ENCODE data around the gene PPP1R15A.

DNA sequence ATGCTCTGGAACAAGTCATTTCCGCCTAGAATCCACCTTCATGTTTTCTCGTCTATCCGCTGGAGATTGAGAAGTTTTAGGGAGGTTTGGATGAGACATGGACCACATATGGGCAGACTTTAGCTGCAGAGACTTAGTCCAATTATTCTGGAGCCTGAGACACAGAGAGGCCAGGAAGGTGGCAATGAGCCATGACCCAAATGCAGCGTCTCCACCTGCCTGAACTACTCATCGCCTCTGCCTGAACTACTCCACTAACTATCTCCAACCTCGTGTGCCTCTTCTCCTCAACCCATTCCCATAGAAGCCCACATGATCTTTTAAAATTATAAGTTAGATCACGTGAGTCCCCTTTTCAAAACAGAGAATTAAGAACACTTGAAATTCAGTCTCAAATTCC lies 9.4 kb upstream of the PPP1R15A start:
- TF ChIP-seq EP300 (IDR thresholded peaks at IDR 0.05) (no peak), POLR2A (IDR thresholded peaks at IDR 0.05) (no peak)
- TF ChIP-seq, protein P1, sequence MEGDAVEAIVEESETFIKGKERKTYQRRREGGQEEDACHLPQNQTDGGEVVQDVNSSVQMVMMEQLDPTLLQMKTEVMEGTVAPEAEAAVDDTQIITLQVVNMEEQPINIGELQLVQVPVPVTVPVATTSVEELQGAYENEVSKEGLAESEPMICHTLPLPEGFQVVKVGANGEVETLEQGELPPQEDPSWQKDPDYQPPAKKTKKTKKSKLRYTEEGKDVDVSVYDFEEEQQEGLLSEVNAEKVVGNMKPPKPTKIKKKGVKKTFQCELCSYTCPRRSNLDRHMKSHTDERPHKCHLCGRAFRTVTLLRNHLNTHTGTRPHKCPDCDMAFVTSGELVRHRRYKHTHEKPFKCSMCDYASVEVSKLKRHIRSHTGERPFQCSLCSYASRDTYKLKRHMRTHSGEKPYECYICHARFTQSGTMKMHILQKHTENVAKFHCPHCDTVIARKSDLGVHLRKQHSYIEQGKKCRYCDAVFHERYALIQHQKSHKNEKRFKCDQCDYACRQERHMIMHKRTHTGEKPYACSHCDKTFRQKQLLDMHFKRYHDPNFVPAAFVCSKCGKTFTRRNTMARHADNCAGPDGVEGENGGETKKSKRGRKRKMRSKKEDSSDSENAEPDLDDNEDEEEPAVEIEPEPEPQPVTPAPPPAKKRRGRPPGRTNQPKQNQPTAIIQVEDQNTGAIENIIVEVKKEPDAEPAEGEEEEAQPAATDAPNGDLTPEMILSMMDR (IDR thresholded peaks at IDR 0.05), result no peak

Data from tibial nerve (tissue), 4 donors.